HG02610 (cell line): ENCODE measurements around the gene COX8C.

Experiments used
- ATAC-seq: cut with Tn5 transposase; IDR thresholded peaks from one replicate; pipeline ENCODE4 v1.9.1; 2021; ENCODE audit warnings: mild to moderate bottlenecking, moderate library complexity; ENCODE audit not compliant: unreplicated experiment

The COX8C gene, protein sequence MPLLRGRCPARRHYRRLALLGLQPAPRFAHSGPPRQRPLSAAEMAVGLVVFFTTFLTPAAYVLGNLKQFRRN

GRCh38 chr14:93346926-93347721 lies at the start of gene COX8C:
TSS of gene COX8C (plus strand) at chr14:93347182. CDS start at chr14:93347269, 87 bp downstream.
- ATAC-seq = no peak

- ATAC-seq = no peak
Observed at GRCh38 chr14:93299416-93299815, 47.6 kb upstream of the COX8C start.

- ATAC-seq = no peak
Observed at GRCh38 chr14:93299866-93300265, 47.1 kb upstream of the COX8C start.

DNA sequence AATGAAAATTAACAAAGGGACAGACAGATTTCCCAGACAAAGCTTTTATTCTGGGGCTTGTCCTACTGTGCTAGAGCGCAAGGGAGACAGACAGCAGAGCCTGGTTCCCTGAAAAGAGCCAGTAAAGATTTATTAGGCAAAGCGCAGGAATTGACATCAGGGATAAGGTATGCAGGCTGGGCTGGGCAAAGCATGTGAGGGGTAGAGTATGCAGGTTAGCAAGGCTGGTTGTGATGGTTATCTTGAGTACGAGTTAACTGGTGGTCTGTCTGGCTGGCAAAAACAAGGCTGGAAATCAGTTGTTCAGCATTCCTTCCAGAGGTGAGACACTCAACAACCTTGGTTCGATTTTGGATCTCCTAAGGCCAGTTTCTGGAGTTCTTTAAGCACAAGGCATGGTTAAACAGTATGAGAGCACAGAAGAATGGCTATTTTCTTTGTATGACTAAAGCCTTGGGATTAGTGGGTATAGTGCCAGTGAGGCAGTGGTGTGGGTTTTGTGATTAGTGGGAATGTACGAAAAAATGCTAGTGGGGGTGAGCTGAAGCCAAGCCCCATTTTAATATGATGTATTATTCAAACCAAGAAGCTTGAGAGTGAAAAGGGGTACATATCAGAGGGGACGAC lies 45.0 kb upstream of the COX8C start:
- ATAC-seq = no peak

DNA sequence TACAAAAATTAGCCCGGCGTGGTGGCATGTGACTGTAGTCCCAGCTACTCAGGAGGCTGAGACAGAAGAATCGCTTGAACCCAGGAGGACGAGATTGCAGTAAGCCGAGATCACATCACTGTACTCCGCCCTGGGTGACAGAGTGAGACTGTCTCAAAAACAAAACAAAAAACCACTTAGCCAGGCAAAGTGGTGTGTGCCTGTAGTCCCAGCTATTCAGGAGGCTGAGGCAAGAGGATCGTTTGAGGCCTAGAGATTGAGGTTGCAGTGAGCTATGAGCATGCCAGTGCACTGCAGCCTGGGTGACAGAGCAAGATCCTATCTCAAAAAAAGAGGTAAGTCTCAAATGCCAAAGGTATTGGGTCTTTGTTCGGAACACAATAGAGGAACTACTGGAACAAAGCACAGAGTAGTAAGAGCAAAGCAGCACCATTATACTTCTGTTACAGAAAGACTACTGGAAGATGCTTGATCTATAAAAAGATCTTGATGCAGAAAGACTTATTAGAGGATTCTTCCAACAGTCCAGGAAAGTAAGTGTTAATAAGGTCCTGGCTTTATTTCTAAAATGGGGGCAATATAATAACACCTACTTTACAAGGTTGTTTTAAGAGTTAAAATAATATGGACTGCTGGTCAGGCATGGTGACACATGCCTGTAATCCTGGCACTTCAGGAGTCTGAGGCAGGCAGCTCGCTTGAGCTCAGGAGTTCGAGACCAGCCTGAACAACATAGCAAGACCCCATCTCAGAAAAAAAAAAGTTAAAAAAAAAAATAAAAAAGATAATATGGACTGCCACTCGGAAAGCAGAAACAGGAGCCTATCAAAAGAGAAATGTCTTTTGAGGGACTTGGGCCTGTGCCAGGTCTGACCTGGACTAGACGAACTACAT lies 44.0 kb upstream of the COX8C start:
- no peak for ATAC-seq

GRCh38 chr14:93303659-93304058 lies 43.3 kb upstream of the COX8C start:
- ATAC-seq = no peak

- ATAC-seq = no peak
Observed at GRCh38 chr14:93304771-93305170, 42.2 kb upstream of the COX8C start.

DNA sequence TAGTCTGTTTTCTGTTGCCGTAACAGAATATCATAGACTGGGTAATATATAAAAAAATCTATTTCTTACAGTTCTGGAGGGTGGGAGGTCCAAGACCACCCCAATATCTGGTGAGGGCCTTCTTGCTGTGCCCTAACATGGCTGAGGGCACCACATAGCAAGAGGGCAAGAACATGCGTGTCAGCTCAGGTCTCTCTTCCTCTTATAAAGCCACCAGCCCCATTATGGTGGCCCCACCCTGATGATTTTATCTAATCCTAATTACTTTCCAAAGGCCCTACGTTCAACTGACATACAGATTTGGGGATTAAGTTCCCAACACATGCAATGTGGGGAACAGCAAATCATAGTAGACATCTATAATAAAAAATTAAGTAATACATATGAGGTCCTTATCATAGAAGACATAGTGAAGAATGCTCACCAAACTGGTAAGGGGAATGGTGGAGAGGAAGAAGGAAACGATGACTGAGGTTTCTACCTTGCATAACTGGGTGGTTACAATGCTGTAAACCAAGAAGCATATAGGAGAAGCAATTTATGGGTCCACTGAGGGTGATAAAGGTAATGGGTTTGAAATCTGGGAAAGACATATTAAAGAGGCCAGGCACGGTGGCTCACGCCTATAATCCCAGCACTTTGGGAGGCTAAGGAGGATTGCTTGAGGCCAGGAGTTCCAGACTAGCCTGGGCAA lies 41.1 kb upstream of the COX8C start:
- no peak for ATAC-seq

DNA sequence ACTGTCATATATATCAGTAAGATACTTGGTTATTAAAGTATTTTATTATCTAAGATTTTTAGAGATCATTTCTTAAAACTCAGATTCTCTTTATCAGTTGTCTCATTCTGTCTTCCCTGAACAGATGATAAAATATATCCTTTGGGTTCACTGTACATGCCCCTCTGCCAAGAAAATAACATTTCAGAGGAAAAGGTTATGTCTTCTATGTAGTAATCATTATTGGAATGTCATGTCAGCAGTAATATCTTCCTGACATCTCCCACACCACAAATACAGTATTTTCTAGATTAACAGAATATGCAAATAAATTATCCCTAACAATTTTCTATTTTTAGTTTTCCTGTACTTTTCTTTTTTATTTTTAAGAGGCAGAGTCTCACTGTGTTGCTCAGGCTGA lies 40.2 kb upstream of the COX8C start:
- no peak for ATAC-seq

- no peak for ATAC-seq
Observed at GRCh38 chr14:93308686-93309345, 38.2 kb upstream of the COX8C start.

DNA sequence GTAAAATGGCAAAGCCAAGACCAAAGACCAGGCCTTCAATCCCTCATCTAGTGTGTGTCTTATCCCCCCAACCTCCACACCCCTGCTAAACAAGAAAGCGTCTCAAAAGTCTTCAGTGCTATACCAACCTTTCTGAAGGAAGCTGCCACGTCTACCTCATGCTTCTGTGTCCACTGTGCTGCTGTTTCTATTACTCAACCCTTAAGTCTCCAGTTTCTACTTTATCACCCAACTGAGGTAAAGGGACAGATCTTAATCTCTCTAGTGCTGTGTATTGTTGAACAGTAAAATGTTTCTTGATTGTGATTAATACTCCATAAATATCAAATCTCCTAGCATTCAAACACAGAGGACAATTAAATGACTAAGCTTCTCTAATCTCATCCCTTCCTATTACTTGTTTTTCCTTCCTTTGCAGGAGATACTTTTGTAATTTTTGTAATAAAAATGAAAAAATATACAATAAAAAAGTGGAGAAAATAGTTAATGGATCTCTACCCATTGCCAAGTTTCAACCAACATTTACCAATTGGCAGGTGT lies 37.5 kb upstream of the COX8C start:
- ATAC-seq = no peak

- no peak for ATAC-seq
Observed at GRCh38 chr14:93311082-93311481, 35.9 kb upstream of the COX8C start.

DNA sequence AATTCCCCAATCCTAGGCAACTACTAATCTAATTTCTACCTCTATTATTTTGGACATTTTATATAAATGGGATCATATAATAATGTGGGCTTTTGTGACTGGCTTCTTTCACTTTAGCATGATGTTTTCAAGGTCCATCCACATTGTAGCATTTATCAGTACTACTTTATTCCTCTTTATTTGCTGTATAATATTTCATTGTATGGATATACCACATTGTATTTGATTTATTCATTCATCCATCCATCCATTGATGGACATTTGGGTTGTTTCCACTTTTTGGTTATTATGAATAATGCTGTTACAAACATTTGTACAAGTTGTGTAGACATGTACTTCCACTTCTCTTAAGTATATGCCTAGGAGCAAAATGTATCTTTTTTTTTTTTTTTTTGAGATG lies 31.4 kb upstream of the COX8C start:
- ATAC-seq = no peak

DNA sequence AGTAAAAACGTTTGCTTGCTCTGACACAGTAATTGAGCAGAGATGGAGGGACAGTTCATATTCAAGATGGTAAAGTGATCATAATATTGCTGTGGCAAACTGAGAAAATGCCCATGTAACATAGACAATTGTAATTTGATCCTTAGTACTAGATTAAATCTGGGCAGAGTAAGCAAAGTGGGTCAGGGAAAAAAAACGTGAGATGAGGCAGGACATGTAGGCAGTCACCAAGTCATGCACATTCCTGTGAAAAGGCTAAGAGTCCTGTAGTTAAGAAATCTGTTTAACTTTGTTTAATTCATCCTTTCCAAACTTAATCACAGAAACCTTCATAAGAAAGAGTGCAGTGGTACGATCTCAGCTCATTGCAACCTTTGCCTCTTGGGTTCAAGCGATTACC lies 30.3 kb upstream of the COX8C start:
- ATAC-seq = no peak

GRCh38 chr14:93317210-93317874 lies 29.6 kb upstream of the COX8C start:
- ATAC-seq = no peak

DNA sequence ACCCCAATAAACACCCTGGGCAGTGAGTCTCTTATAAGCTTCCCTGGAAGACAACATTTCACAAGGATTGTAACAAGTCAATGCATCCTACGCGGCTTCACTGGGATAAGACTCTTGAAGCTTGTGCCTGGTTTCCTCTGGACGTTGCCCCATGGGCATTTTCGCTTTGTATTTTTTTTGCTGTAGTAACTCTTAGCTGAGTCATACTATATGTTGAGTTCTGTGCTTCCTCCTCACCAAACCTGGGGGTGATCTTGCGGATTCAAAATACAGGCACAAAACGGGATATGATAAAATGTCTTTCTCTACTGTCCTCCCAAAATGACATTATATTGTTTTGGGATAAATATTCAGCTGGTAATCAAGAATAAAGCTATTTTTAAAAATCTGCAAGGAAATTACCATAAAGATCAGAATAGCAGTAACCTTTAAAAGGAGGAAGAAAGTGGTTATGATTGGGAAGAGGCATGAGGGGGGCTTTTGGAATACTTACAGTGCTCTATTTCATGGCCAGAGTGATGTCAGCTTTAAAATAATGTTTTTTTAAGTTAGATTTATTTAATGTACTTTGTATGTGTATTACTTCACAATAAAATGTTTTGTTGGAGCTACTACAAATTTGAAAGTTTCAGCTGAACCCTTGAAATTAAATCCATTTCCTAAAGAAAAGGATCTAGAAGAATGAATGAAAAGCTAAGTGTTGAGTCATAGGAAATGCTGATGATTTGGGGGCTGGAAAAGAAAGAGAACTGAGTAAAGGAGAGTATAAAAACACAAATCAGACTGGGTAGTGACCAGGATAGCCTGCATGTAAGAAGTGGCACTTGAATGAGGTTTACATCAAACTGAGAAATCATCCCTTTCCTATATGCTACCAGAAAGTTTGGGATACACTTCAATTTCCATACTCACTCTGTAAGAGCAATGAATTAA lies 28.8 kb upstream of the COX8C start:
- ATAC-seq = no peak

DNA sequence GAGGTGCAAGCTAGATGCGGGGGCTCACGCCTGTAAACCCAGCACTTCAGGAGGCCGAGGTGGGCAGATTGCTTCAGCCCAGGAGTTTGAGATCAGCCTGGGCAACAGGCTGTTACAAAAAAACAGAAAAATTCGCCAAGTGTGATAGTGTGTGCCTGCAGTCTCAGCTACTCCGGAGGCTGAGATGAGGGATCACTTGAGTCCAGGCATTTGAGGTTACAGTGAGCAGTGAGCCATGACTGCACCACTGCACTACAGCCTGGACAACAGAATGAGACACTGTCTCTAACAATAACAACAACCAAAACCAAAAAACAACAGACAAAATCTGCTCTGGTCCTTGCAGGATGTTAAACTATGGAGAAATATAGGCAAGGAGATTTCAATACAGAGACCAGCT lies 28.1 kb upstream of the COX8C start:
- no peak for ATAC-seq

DNA sequence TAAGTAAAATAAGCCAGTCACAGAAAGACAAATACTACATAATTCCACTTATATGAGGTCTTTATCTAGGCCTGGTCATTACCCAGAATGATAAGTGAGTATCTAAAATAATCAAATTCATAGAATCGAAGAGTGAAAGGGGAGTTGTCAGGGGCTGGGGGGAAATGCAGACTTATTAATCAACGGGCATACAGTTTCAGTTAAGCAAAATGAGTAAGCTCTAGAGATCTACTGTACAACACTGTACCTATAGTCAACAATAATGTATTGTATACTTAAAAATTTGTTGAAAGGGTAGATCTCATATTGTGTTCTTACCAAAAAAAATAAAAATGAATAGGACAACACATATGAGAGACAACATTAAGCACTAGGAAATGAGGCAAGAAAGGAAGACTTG lies 27.5 kb upstream of the COX8C start:
- no peak for ATAC-seq
